Measurements from ENCODE around the gene LORICRIN.

The LORICRIN gene

GRCh38 chr1:153259387-153259786 lies at the start of gene LORICRIN:
Gene LORICRIN (plus strand): TSS chr1:153259687. CDS start chr1:153260950, 1,263 bp downstream.
- no peak for DNase-seq

- no peak for DNase-seq
Measured at GRCh38 chr1:153210206-153210605, 49.3 kb upstream of the LORICRIN start.

GRCh38 chr1:153212201-153212600 lies 47.3 kb upstream of the LORICRIN start:
- DNase-seq, result no peak

GRCh38 chr1:153213519-153213918 lies 46.0 kb upstream of the LORICRIN start:
- DNase-seq, result no peak

GRCh38 chr1:153217212-153217611 lies 42.3 kb upstream of the LORICRIN start, which contains the start of gene PRR9:
Gene PRR9 (plus strand): TSS chr1:153217584. CDS start chr1:153218145, 561 bp downstream.
- no peak for DNase-seq

GRCh38 chr1:153217744-153218416 lies 41.6 kb upstream of the LORICRIN start:
- no peak for DNase-seq

- DNase-seq, result no peak
Measured at GRCh38 chr1:153220606-153221303, 38.7 kb upstream of the LORICRIN start.

- DNase-seq, result peak; percentile 27 to 48
Measured at GRCh38 chr1:153223040-153223891, 36.2 kb upstream of the LORICRIN start.

GRCh38 chr1:153227810-153228209 lies 31.7 kb upstream of the LORICRIN start:
- DNase-seq, result no peak

GRCh38 chr1:153228491-153228890 lies 31.0 kb upstream of the LORICRIN start:
- no peak for DNase-seq

- peak in 1 of 2 experiments; percentile 6 for DNase-seq
Measured at GRCh38 chr1:153229076-153229829, 30.2 kb upstream of the LORICRIN start.

- DNase-seq, result no peak
Measured at GRCh38 chr1:153231363-153231762, 28.1 kb upstream of the LORICRIN start.

GRCh38 chr1:153231785-153232184 lies 27.7 kb upstream of the LORICRIN start:
- DNase-seq, result no peak

GRCh38 chr1:153232553-153232952 lies 26.9 kb upstream of the LORICRIN start:
- no peak for DNase-seq

- DNase-seq, result no peak
Measured at GRCh38 chr1:153233448-153233847, 26.0 kb upstream of the LORICRIN start.

GRCh38 chr1:153238527-153238926 lies 21.0 kb upstream of the LORICRIN start:
- DNase-seq, result no peak

- no peak for DNase-seq
Measured at GRCh38 chr1:153242160-153242559, 17.3 kb upstream of the LORICRIN start.

- no peak for DNase-seq
Measured at GRCh38 chr1:153245466-153245865, 14.0 kb upstream of the LORICRIN start.

- DNase-seq, result no peak
Measured at GRCh38 chr1:153246018-153246417, 13.5 kb upstream of the LORICRIN start.

GRCh38 chr1:153246825-153247224 lies 12.7 kb upstream of the LORICRIN start:
- no peak for DNase-seq

GRCh38 chr1:153248176-153248879 lies 11.2 kb upstream of the LORICRIN start:
- DNase-seq, result no peak

GRCh38 chr1:153250166-153250565 lies 9.3 kb upstream of the LORICRIN start:
- no peak for DNase-seq

All from stimulated activated CD4-positive, alpha-beta T cell treated with anti-CD3 and anti-CD28 coated beads, Interleukin-4, amount 100 ng/mL, for 4 hours (primary cell).